HEK293 (cell line): Measurements from ENCODE around the gene DFFA.
A peak's percentile ranks its signal among the peaks of the same experiment; 100 is the strongest.

ENCODE experiments used
- CTCF ChIA-PET: fragments of 350-600 bp; formaldehyde crosslinking; extraction: SDS; loops from one replicate; lab custom pipeline; 2021; ENCODE audit warnings: antibody characterized with exemption; lab: Yijun Ruan, JAX
- POLR2A ChIA-PET: fragments of 300-600 bp; formaldehyde crosslinking; extraction: SDS; loops from one replicate; lab custom pipeline; 2020; ENCODE audit warnings: antibody characterized with exemption, inconsistent platforms; lab: Yijun Ruan, JAX
- H3K27ac ChIP-seq: fragments of 200-500 bp; sonication (Bioruptor generic); 2 replicates; pipeline ENCODE4 v1.5.1; 2014; ENCODE audit warnings: low read depth, low read length, control low read depth, inconsistent platforms; ENCODE audit errors: extremely low read depth
- H3K36me3 ChIP-seq, 2 experiments: fragments of 200-500 bp in 1 of 2; sonication (Bioruptor generic) in 1 of 2; 1 replicate in 1 of 2; 2 replicates in 1 of 2; pipeline ENCODE4 v1.5.1; 2014 to 2017; ENCODE audit warnings: inconsistent platforms in 2 of 2, low read length in 2 of 2; ENCODE audit not compliant: control insufficient read depth in 2 of 2, insufficient read depth in 1 of 2
- H3K4me1 ChIP-seq: fragments of 200-500 bp; sonication (Bioruptor generic); 2 replicates; pipeline ENCODE4 v1.5.1; 2014; ENCODE audit warnings: mild to moderate bottlenecking, low read length, inconsistent platforms; ENCODE audit not compliant: control insufficient read depth, insufficient read depth
- H3K4me3 ChIP-seq: 2 replicates; pipeline ENCODE4 v1.5.1; 2011; ENCODE audit warnings: low read depth, mild to moderate bottlenecking, control low read depth, low read length, moderate library complexity
- H3K9me3 ChIP-seq: fragments of 200-500 bp; sonication (Bioruptor generic); 2 replicates; pipeline ENCODE4 v1.5.1; 2014; ENCODE audit warnings: low read depth, low read length, inconsistent platforms; ENCODE audit not compliant: control insufficient read depth, insufficient read depth
- GLI2 ChIP-seq: fragments of 450-650 bp; formaldehyde crosslinking; IDR thresholded peaks from 2 replicates; pipeline ENCODE4; 2017; ENCODE audit warnings: missing biosample characterization, missing genetic modification characterization, low read depth, borderline replicate concordance
- GLIS1 ChIP-seq: fragments of 450-650 bp; formaldehyde crosslinking; IDR thresholded peaks from 2 replicates; pipeline ENCODE4 v1.5.1; 2016; ENCODE audit warnings: missing biosample characterization, missing genetic modification characterization
- HOXA7 ChIP-seq: sonication (generic); formaldehyde crosslinking; IDR thresholded peaks from 2 replicates; pipeline ENCODE4 v1.8.1; 2022; ENCODE audit warnings: missing genetic modification reagents, borderline replicate concordance
- OVOL3 ChIP-seq: fragments of 450-650 bp; formaldehyde crosslinking; IDR thresholded peaks from 2 replicates; pipeline ENCODE4 v1.5.1; 2016; ENCODE audit warnings: missing biosample characterization, missing genetic modification characterization
- PRDM2 ChIP-seq: fragments of 450-650 bp; formaldehyde crosslinking; IDR thresholded peaks from 2 replicates; pipeline ENCODE4 v1.5.1; 2016; ENCODE audit warnings: missing biosample characterization, missing genetic modification characterization, borderline replicate concordance
- ZBTB1 ChIP-seq: fragments of 450-650 bp; formaldehyde crosslinking; IDR thresholded peaks from 2 replicates; pipeline ENCODE4 v1.5.1; 2016; ENCODE audit warnings: missing biosample characterization, missing genetic modification characterization
- ZEB2 ChIP-seq: fragments of 450-650 bp; formaldehyde crosslinking; IDR thresholded peaks from 2 replicates; pipeline ENCODE4 v1.5.1; 2016; ENCODE audit warnings: missing biosample characterization, missing genetic modification characterization
- ZFP3 ChIP-seq: fragments of 450-650 bp; formaldehyde crosslinking; IDR thresholded peaks from 2 replicates; pipeline ENCODE4 v1.5.1; 2016; ENCODE audit warnings: low read depth, missing biosample characterization, missing genetic modification characterization
- ZNF23 ChIP-seq: fragments of 450-650 bp; formaldehyde crosslinking; IDR thresholded peaks from 2 replicates; pipeline ENCODE4 v1.5.1; 2016; ENCODE audit warnings: missing biosample characterization, missing genetic modification characterization, borderline replicate concordance
- ZNF391 ChIP-seq: fragments of 450-650 bp; formaldehyde crosslinking; IDR thresholded peaks from 2 replicates; pipeline ENCODE4 v1.5.1; 2016; ENCODE audit warnings: low read depth, missing biosample characterization, missing genetic modification characterization, borderline replicate concordance
- ZNF514 ChIP-seq: fragments of 450-650 bp; formaldehyde crosslinking; IDR thresholded peaks from 2 replicates; pipeline ENCODE4 v1.5.1; 2016; ENCODE audit warnings: missing biosample characterization, missing genetic modification characterization
- ZNF530 ChIP-seq: fragments of 450-650 bp; formaldehyde crosslinking; IDR thresholded peaks from 2 replicates; pipeline ENCODE4 v1.5.1; 2016; ENCODE audit warnings: low read depth, missing biosample characterization, missing genetic modification characterization
- ZNF639 ChIP-seq: fragments of 450-650 bp; formaldehyde crosslinking; IDR thresholded peaks from 2 replicates; pipeline ENCODE4 v1.5.1; 2016; ENCODE audit warnings: missing biosample characterization, missing genetic modification characterization
- ZNF747 ChIP-seq: fragments of 450-650 bp; formaldehyde crosslinking; IDR thresholded peaks from 2 replicates; pipeline ENCODE4 v1.5.1; 2016; ENCODE audit warnings: missing biosample characterization, missing genetic modification characterization
- ZNF768 ChIP-seq: fragments of 450-650 bp; formaldehyde crosslinking; IDR thresholded peaks from 2 replicates; pipeline ENCODE4 v1.5.1; 2018; ENCODE audit warnings: missing biosample characterization, mild to moderate bottlenecking, missing genetic modification characterization
- ZSCAN23 ChIP-seq: fragments of 450-650 bp; formaldehyde crosslinking; IDR thresholded peaks from 2 replicates; pipeline ENCODE4 v1.5.1; 2016; ENCODE audit warnings: missing biosample characterization, missing genetic modification characterization
- ZSCAN30 ChIP-seq: fragments of 450-650 bp; IDR thresholded peaks from 2 replicates; pipeline ENCODE4 v1.5.1; 2018; ENCODE audit warnings: missing biosample characterization, mild to moderate bottlenecking, missing genetic modification characterization, moderate library complexity

DFFA gene

GRCh38 chr1:10471411-10472219 is 714 bp downstream of the DFFA start:
- Histone ChIP-seq H3K27ac (peak overlapping the region; percentile 32; the same call in 1 of the 2 replicates), H3K36me3 (peaks cover 17 to 38% of the 10 kb centered on the region in 2 experiments; a peak in 2 of 3 replicates), H3K4me1 (no peaks in the 10 kb centered on the region), H3K9me3 (no peaks in the 10 kb centered on the region), H3K4me3 (peak overlapping the region; percentile 81)
- TF ChIP-seq ZSCAN23 (tag by site-specific recombination) (no peak), GLIS1 (tag by site-specific recombination) (peak; percentile 83), OVOL3 (tag by site-specific recombination) (no peak), PRDM2 (tag by site-specific recombination) (0 out of 2 replicates have a peak, but pooled peaks have one; percentile 65), ZSCAN30 (tag by site-specific recombination) (no peak)
- POLR2A ChIA-PET: no interaction called here
- CTCF ChIA-PET: no interaction called here

- Histone ChIP-seq H3K36me3 (peaks cover 32 to 53% of the 10 kb centered on the region in 2 experiments; a peak in 2 of 3 replicates), H3K9me3 (no peaks in the 10 kb centered on the region), H3K27ac (no peak overlapping the region), H3K4me3 (no peak overlapping the region), H3K4me1 (no peaks in the 10 kb centered on the region)
- CTCF ChIA-PET: no interaction called here
- TF ChIP-seq ZBTB1 (tag by site-specific recombination) (no peak), GLI2 (tag by site-specific recombination) (no peak), ZNF747 (tag by site-specific recombination) (no peak), ZFP3 (tag by site-specific recombination) (no peak), ZNF768 (tag by site-specific recombination) (peak; percentile 58; the same call in 1 of the 2 replicates)
- POLR2A ChIA-PET: no interaction called here
These were observed 2.3 kb downstream of the DFFA start for GRCh38 chr1:10470043-10470442.

GRCh38 chr1:10467078-10467477 is 5.3 kb downstream of the DFFA start:
- ChIA-PET POLR2A (no interaction called here), CTCF (no interaction called here)
- no peaks in the 10 kb centered on the region for H3K9me3 ChIP-seq
- no peak overlapping the region for H3K27ac ChIP-seq
- H3K36me3 ChIP-seq: peaks cover 54 to 80% of the 10 kb centered on the region in 2 experiments
- H3K4me1 ChIP-seq: no peaks in the 10 kb centered on the region
- no peak overlapping the region for H3K4me3 ChIP-seq
- TF ChIP-seq HOXA7 (no peak), ZNF530 (tag by site-specific recombination) (no peak), ZNF23 (tag by site-specific recombination) (no peak), ZEB2 (tag by site-specific recombination) (no peak), PRDM2 (tag by site-specific recombination) (no peak), ZNF639 (tag by site-specific recombination) (no peak), ZNF514 (no peak), ZNF391 (no peak)
